ENCODE data around the gene EPDR1. TPM values are rescaled to one million over a fixed set of nuclear protein-coding genes. Genes with fewer than 3 reads are reported as not detected.

Gene EPDR1
- total RNA-seq, 4 donors from 2014 or later, result 1.1 to 13.9 (median 4.8) TPM

DNA sequence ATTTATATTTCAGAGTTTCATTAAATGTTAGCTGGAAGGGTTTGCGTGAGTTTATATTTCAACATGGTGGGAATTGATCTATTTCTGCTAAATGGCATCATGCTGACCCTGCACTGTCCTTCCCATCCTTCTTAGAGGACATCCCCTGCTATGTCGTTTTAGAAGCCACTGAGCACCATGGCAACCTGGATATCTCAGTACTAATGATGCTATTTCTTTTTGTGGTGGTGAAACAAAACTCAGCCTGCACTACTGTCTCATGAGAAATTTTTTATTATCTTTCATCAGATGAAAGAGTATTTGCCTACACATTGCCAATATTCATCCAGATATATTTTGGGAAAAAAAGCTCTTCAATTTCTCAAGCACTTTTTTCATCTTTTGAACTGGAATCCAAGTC, 12.1 kb downstream of the EPDR1 start:
- TF ChIP-seq CTCF (IDR thresholded peaks at IDR 0.05) (no peak), POLR2A (IDR thresholded peaks at IDR 0.05) (no peak)
- no peak overlapping the region for H3K4me3 ChIP-seq (ENCODE audit: low read depth, poor library complexity, severe bottlenecking)
- WGBS, 2 donors, result 82 to 83% methylated on average over 2 of the region's 2 CpGs
- no peak for DNase-seq (ENCODE audit: low spot score in 2 of 2)
- intact Hi-C loops (cut with DNase I; ENCODE audit: low total_unique reads), result no loop called here

GRCh38 chr7:37933018-37933566, 12.7 kb downstream of the EPDR1 start:
- intact Hi-C loops (cut with DNase I; ENCODE audit: low total_unique reads), result no loop called here
- no peak for DNase-seq (ENCODE audit: low spot score in 2 of 2)
- H3K4me3 ChIP-seq (ENCODE audit: low read depth, poor library complexity, severe bottlenecking), result no peak overlapping the region
- TF ChIP-seq POLR2A (IDR thresholded peaks at IDR 0.05) (no peak), CTCF (IDR thresholded peaks at IDR 0.05) (no peak)
- 92 to 96% methylated on average over 9 of the region's 9 CpGs for WGBS, 2 donors

DNA sequence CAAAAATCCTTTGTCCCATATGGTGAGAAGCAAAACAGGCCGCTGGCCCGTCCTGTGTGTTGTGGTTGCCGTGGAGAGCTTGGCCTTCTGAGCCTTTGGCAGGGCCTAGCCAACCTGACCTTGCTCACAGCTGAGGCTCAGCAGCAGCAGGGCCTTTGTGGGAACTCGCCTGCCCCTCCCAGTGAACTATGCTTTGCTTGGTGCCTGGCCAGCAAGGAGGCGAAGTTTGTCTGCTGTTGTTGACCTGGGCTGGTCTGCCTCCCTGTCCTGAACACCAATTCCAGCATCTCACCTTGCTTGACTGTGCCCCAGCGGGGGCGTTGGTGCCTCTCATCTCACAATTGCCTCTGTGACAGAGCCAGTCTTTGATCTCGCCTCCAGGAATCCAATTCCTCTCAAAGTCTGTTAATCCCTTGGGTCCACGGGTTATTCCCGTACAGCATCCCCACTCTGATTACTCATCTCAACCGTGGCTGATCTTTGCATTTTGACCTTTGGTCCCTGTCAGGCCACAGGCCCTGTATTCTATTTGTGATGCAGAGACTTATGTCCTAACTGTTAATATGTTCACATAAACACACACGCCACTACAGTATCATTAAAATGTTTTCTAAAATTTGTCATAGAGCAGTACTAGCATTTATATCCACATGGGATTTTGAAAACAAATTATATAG, 22.6 kb downstream of the EPDR1 start:
- DNase-seq (ENCODE audit: low spot score in 2 of 2), result no peak
- TF ChIP-seq CTCF (IDR thresholded peaks at IDR 0.05) (peak in 1 of 3 donors; percentile 90), POLR2A (IDR thresholded peaks at IDR 0.05) (no peak)
- H3K4me3 ChIP-seq (ENCODE audit: low read depth, poor library complexity, severe bottlenecking), result no peak overlapping the region
- WGBS, 2 donors, result 57 to 61% methylated on average over 12 of the region's 12 CpGs
- intact Hi-C loops (cut with DNase I; ENCODE audit: low total_unique reads), result no loop called here

DNA sequence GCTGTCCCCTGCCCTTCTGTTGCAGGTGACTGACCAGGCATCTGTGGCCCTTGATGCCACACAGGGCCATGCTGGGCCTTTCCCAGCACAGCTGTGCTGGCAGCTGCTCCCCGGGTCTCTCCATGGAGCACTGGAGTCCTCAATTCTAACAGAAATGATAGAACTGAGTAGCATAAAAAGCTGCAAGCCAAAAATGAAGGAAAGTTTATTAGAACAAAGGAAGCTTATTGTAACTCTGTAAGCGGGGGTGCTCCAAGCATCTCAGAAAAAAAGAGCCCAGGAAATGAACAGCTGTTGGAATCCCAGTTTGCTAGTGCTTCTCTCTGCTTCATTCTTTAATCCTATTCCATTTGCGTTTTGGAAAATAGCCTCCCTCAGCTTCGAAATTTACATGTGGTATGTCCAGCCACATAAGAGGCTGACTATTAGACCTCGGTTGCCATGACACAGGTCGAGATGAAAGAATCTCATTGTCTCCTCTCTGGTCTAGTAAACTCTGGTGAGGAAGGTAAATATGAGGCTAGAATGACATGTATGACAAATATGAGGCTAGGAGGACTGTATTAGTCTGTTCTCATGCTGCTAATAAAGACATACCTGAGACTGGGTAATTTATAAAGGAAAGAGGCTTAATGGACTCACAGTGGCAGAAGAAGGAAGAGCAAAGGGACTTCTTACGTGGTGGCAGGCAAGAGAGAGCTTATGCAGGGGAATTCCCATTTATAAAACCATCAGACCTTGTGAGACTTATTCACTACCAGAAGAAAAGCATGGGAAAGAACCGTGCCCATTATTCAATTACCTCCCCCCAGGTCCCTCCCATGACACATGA, 23.7 kb downstream of the EPDR1 start:
- WGBS, 2 donors, result 67 to 74% methylated on average over 8 of the region's 8 CpGs
- no peak overlapping the region for H3K4me3 ChIP-seq (ENCODE audit: low read depth, poor library complexity, severe bottlenecking)
- intact Hi-C loops (cut with DNase I; ENCODE audit: low total_unique reads), result no loop called here
- no peak for DNase-seq (ENCODE audit: low spot score in 2 of 2)
- no peak for TF ChIP-seq POLR2A (IDR thresholded peaks at IDR 0.05)
- no peak for TF ChIP-seq CTCF (IDR thresholded peaks at IDR 0.05)

DNA sequence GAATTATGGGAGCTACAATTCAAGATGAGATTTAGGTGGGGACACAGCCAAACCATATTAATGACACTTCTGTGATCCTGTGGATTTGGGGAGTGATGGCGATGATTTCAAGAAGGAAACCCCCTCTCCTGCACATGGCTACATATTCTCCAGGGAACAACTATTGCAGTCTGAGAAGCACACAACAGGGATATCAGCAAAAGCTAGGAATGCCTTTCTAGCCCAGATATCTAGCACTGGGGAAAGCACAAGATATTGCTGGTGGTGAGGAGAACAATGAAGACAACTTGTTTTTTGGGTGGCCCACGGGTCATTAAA, 24.3 kb downstream of the EPDR1 start:
- no peak for DNase-seq (ENCODE audit: low spot score in 2 of 2)
- intact Hi-C loops (cut with DNase I; ENCODE audit: low total_unique reads), result no loop called here
- no peak for TF ChIP-seq CTCF (IDR thresholded peaks at IDR 0.05)
- TF ChIP-seq POLR2A (IDR thresholded peaks at IDR 0.05), result no peak
- H3K4me3 ChIP-seq (ENCODE audit: low read depth, poor library complexity, severe bottlenecking), result no peak overlapping the region
- WGBS, 2 donors, result 82% methylated on average over 2 of the region's 2 CpGs
